GM12801 (cell line): ENCODE data around the gene ZNF148.

Experiments used
- CTCF ChIP-seq: IDR thresholded peaks from one replicate; pipeline ENCODE4 v1.5.1; 2011; ENCODE audit warnings: control low read depth; ENCODE audit not compliant: insufficient read length; ENCODE audit errors: extremely low read depth

The ZNF148 gene

GRCh38 chr3:125234831-125235230 lies 140.3 kb downstream of the ZNF148 start:
- TF ChIP-seq CTCF = no peak

- TF ChIP-seq CTCF = no peak
Measured at GRCh38 chr3:125232401-125232800, 142.7 kb downstream of the ZNF148 start.

- TF ChIP-seq CTCF = no peak
Measured at GRCh38 chr3:125231895-125232294, 143.2 kb downstream of the ZNF148 start.

GRCh38 chr3:125229707-125230106 lies 145.4 kb downstream of the ZNF148 start:
- TF ChIP-seq CTCF = no peak

- no peak for TF ChIP-seq CTCF
Measured at GRCh38 chr3:125229168-125229567, 146.0 kb downstream of the ZNF148 start.

- no peak for TF ChIP-seq CTCF
Measured at GRCh38 chr3:125221831-125222230, 153.3 kb downstream of the ZNF148 start.

GRCh38 chr3:125220727-125221429 lies 154.2 kb downstream of the ZNF148 start:
- TF ChIP-seq CTCF = no peak

GRCh38 chr3:125220183-125220582 lies 154.9 kb downstream of the ZNF148 start:
- TF ChIP-seq CTCF = no peak
